GM18526 (cell line): ENCODE results near the gene GANC.

Experiments
- POLR2A ChIP-seq: IDR thresholded peaks from 3 replicates; pipeline ENCODE4 v1.6.1; 2011; ENCODE audit not compliant: insufficient read length; ENCODE audit errors: extremely low read depth

The GANC gene

GRCh38 chr15:42385206-42385979 lies 112.4 kb downstream of the GANC start:
- no peak for TF ChIP-seq POLR2A

- TF ChIP-seq POLR2A = no peak
Measured at GRCh38 chr15:42385980-42386700, 113.1 kb downstream of the GANC start.

DNA sequence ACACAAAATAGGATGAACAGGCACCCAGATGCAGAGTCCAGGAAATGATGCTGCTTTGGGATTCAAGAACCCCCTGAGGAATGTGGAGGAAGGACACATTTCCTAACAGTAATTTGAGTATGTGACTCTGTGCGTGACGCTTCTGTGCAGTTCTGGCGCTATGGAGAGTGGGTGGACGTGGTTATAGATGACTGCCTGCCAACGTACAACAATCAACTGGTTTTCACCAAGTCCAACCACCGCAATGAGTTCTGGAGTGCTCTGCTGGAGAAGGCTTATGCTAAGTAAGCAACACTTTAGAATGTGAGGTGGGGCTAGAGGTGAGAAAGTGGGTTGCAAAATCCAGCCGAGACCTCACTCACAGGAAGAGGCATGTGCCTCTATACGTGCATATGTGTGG lies 114.6 kb downstream of the GANC start:
- TF ChIP-seq POLR2A = no peak

GRCh38 chr15:42392309-42393024 lies 119.5 kb downstream of the GANC start:
- no peak for TF ChIP-seq POLR2A

DNA sequence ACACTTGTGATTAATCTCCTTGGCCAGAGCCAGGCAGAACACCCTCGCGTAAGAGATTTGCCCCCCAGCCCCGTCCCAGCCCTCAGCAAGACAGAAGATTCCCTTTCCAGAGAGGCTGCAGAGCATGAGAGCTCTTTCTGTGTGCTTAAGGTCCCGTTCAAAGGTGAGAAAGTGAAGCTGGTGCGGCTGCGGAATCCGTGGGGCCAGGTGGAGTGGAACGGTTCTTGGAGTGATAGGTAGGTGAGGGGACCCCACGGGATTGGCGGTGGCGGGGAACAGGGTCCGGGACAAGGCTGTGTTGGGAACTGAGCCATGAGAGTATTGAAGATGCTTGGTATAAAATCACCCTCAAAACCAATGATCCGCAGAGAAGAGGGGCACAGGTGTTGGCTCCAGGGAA lies 121.1 kb downstream of the GANC start:
- TF ChIP-seq POLR2A = no peak

DNA sequence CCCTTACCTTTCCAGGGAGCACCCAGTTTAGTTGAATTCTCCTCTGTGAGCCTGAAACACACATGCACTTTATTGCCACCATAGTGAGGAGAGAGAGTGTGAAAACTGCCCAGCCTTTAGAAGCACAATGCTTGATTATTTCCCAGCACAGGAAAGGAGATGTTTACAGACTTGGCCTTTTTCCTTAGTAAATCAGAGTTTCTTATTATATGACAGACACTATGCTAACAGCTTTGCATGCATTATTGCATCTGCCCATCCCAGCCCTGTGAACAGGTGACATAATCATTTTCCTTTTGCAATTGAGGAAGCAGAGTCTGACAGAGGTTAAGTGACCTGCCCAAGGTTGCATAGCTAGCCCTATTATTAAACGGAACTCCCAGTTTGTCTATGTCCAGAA lies 122.8 kb downstream of the GANC start:
- no peak for TF ChIP-seq POLR2A

GRCh38 chr15:42401544-42402454 lies 128.8 kb downstream of the GANC start:
- TF ChIP-seq POLR2A = no peak

DNA sequence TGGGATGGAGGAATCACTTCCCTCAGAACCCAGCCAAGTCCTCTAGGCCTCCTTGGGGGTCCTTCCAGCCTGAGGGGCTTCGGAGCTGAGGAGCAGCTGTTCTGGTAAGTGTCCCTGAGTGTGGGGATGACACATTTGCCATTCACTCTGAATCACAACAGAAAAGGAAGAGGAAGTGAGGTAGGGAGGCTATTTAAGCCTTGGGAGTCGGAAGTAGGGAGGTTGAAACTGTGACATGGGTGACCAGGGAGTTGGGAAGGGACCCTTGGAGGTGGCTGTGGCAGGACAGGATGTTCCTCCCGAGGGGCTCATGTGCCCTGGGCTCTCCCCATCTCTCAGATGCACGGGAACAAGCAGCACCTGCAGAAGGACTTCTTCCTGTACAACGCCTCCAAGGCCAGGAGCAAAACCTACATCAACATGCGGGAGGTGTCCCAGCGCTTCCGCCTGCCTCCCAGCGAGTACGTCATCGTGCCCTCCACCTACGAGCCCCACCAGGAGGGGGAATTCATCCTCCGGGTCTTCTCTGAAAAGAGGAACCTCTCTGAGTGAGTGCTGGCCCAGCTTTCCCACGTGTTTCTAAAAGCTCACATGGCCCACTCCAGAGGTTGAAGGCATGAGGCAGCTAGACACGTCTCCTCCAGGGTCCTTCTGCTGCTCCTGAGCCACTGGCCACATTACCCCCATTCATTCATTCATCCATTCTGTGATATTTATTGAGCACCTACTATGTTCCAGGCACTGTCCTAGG lies 129.6 kb downstream of the GANC start:
- no peak for TF ChIP-seq POLR2A

DNA sequence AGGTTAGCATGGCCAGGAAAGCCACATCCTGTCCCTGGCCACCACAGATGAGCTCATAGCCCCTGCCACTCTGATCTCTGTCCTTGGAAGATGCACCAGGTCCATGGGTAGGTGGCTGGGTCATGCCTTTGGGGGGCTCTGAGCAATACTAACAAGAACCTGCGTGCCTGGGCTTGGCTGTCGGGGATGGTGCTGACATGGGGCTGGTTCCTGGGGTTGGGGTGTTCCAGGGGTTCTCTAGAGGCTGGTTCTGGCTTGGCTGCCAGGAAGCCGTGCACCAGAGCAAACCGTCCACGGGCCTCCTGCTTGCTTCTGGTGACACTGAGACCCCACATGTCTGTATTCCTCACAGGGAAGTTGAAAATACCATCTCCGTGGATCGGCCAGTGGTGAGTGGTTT lies 130.4 kb downstream of the GANC start:
- no peak for TF ChIP-seq POLR2A

DNA sequence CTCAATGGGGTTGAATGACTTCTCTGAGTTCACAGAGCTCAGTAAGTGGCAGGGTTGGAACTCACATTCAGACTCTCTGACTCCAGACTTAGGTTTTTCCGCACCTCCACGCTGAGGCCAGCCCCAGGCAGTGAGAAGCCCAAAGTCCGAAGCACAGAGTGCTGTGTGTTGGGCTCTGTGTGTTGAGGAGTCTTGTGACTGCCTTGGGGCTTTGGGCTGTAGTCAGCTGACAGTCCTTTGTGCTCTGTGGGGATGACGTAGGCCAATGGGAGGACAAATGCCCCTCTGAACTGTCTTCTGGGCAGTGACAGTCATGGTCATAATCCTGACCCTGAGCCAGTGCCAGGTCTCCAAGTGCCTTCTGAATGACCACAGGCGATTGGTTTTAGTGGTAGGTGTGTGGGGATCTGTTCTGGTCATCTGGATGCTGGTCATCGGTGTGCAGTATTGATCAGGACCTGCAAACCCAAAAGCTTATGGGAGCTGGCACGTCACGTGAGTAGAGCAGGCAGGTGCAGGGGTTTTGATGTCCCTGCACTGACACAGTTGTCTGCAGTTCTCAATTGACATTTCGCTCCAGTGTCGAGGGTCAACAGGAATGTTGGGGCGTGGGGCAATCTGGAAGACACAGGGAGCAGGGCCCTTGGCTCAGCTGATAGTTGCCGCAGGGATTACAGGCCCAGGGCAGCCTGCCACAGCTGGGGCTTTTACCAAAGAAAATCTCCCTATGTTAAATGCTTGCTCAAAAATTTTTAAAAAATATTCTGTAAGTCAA lies 131.6 kb downstream of the GANC start:
- TF ChIP-seq POLR2A = no peak

DNA sequence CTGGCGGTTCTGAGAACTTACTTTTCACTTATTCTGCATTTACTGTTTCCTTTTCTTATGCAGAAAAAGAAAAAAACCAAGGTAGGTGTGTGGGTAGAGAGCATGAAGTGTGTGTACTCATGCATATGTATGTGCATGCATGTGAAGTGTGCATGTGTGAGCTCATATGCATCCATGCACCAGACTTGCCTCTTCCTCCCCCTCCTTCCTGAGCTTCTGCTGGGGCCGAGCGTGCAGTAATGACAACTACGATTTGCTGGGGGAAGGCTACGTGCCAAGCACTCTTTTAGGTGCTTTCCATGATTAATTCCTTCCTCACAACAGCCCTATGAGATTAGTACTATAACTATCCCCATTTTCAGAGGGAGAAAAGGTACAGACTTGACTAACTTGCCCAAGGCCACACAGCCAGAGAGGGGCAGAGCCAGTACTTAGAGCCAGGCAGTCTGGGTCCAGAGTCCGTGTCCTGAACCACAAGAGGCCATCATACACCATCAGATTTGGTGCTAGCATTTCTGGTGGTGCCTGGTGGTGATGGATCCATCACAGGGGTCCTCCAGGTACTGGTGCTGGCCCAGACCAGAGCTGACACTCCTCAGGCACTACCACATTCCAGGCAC lies 133.0 kb downstream of the GANC start:
- no peak for TF ChIP-seq POLR2A
